ENCODE results near the gene NAV2. TPM values are rescaled to one million over a fixed set of nuclear protein-coding genes. Genes with fewer than 3 reads are reported as not detected.
A peak's percentile ranks its signal among the peaks of the same experiment; 100 is the strongest.

Gene NAV2
- polyA plus RNA-seq, 3 donors: not detected

GRCh38 chr11:20161923-20162744, 449.5 kb downstream of the NAV2 start:
- intact Hi-C loops (cut with micrococcal nuclease): no loop called here
- peaks cover 0 to 37% (median 21%) of the 10 kb centered on the region in 7 donors for H3K9me3 Mint-ChIP-seq
- H3K4me1 Mint-ChIP-seq: peaks cover 7% of the 10 kb centered on the region
- DNase-seq: no peak
- peak overlapping the region in 1 of 2 donors; percentile 77 for H3K4me3 Mint-ChIP-seq
- H3K36me3 Mint-ChIP-seq: peaks cover 0 to 3% of the 10 kb centered on the region in 2 donors
- Histone ChIP-seq H3K4me2 (replicated peaks; ENCODE audit: extremely low read depth, low read length, poor library complexity, severe bottlenecking) (no peak overlapping the region), H3K9ac (ENCODE audit: insufficient read depth, low read length, poor library complexity, severe bottlenecking) (no peak overlapping the region), H3K27ac (ENCODE audit: low read depth in 1 of 2, low read length in 2 of 2) (no peak overlapping the region), H3K27me3 (ENCODE audit: control insufficient read depth in 2 of 2, insufficient read depth in 2 of 2, low read length in 2 of 2) (peaks cover 83 to 98% of the 10 kb centered on the region in 2 donors), H3K4me3 (replicated peaks in 1 of 3; ENCODE audit: low read depth in 2 of 3, low read length in 3 of 3) (no peak overlapping the region), H4K20me1 (ENCODE audit: insufficient read depth, low read length) (no peaks in the 10 kb centered on the region), H3K9me3 (replicated peaks in 1 of 2; ENCODE audit: control insufficient read depth in 1 of 2, insufficient read depth in 1 of 2, low read length in 2 of 2) (peaks cover 2 to 64% of the 10 kb centered on the region in 2 donors), H2AFZ (ENCODE audit: insufficient read depth, low read depth, low read length, poor library complexity, severe bottlenecking) (no peak overlapping the region), H3K79me2 (ENCODE audit: insufficient read depth, low read length) (no peaks in the 10 kb centered on the region), H3K4me1 (ENCODE audit: control insufficient read depth in 1 of 2, insufficient read depth in 2 of 2, low read length in 2 of 2) (no peaks in the 10 kb centered on the region), H3K36me3 (replicated peaks in 1 of 2; ENCODE audit: control insufficient read depth in 1 of 2, insufficient read depth in 2 of 2, low read length in 2 of 2) (no peaks in the 10 kb centered on the region)
- peaks cover 89 to 99% (median 97%) of the 10 kb centered on the region in 3 donors for H3K27me3 Mint-ChIP-seq (ENCODE audit: low read depth in 3 of 3)
- no peak for TF ChIP-seq CTCF (IDR thresholded peaks at IDR 0.05)
- H3K27ac Mint-ChIP-seq: no peak overlapping the region
- WGBS (ENCODE audit: insufficient coverage): 6% methylated on average over 15 of the region's 24 CpGs

DNA sequence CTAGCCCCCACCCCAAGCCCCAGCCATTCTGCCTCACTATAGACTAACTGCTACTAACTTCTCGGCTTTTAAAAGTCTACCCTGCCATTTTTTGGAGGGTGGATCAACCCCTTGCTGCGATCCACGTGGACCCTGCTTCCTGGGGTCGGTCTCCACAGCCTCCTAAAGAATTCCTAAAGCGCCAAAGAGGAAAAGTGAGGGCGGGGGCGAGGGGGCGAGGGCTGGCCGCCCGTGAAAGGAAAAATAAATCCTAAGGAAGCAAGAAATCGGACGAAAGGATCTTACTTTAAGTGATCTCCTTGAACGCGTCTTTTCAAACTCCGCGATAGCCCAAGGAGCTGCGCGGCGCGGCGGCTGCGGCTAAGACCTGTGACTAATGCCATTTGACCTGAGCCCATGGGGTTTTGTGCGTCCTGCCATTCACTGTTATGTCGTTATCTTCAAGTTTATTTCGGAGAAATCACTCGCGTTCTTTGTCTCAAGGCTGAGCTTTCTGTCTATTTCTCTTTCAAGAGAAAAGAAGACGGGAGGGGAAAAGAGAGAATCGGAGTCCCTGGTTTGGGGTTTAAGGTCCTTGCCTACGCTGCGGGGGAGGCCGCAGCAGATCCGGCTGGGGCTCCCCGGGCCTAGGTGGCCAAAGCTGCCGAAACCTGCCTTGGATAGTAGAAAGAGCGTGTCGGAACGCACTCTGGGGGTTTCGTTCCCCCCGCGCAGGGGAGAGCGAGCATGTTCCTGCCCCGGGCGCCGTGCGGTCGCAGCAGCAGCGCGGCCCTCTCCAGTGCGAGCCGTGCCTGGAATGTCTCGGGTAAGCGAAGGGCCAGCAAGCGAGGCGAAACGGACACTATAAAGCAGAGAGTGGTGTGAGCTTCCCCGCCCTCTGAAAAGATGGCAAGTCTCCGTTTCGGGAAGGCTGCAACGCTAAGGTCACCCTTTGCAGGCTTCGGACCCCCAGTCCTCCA, 450.5 kb downstream of the NAV2 start:
- Mint-ChIP-seq H3K27me3 (ENCODE audit: low read depth in 3 of 3) (peaks cover 83 to 99% (median 89%) of the 10 kb centered on the region in 3 donors), H3K36me3 (peaks cover 0 to 3% of the 10 kb centered on the region in 2 donors), H3K27ac (no peak overlapping the region), H3K4me1 (peaks cover 5% of the 10 kb centered on the region), H3K4me3 (peak overlapping the region in 1 of 2 donors; percentile 72), H3K9me3 (peaks cover 0 to 36% (median 24%) of the 10 kb centered on the region in 7 donors)
- 2% methylated on average over 53 of the region's 61 CpGs for WGBS (ENCODE audit: insufficient coverage)
- no peaks in the 10 kb centered on the region for H3K36me3 ChIP-seq (replicated peaks in 1 of 2; ENCODE audit: control insufficient read depth in 1 of 2, insufficient read depth in 2 of 2, low read length in 2 of 2)
- TF ChIP-seq CTCF (IDR thresholded peaks at IDR 0.05): no peak
- H3K79me2 ChIP-seq (ENCODE audit: insufficient read depth, low read length): no peaks in the 10 kb centered on the region
- H3K4me2 ChIP-seq (replicated peaks; ENCODE audit: extremely low read depth, low read length, poor library complexity, severe bottlenecking): no peak overlapping the region
- no peak overlapping the region for H3K9ac ChIP-seq (ENCODE audit: insufficient read depth, low read length, poor library complexity, severe bottlenecking)
- no peak for DNase-seq
- no peak overlapping the region for H3K4me3 ChIP-seq (replicated peaks in 1 of 3; ENCODE audit: low read depth in 2 of 3, low read length in 3 of 3)
- H3K27ac ChIP-seq (ENCODE audit: low read depth in 1 of 2, low read length in 2 of 2): no peak overlapping the region
- H4K20me1 ChIP-seq (ENCODE audit: insufficient read depth, low read length): no peaks in the 10 kb centered on the region
- intact Hi-C loops (cut with micrococcal nuclease): no loop called here
- no peak overlapping the region for H2AFZ ChIP-seq (ENCODE audit: insufficient read depth, low read depth, low read length, poor library complexity, severe bottlenecking)
- H3K4me1 ChIP-seq (ENCODE audit: control insufficient read depth in 1 of 2, insufficient read depth in 2 of 2, low read length in 2 of 2): no peaks in the 10 kb centered on the region
- peaks cover 2 to 56% of the 10 kb centered on the region in 2 donors for H3K9me3 ChIP-seq (replicated peaks in 1 of 2; ENCODE audit: control insufficient read depth in 1 of 2, insufficient read depth in 1 of 2, low read length in 2 of 2)
- peaks cover 80 to 94% of the 10 kb centered on the region in 2 donors for H3K27me3 ChIP-seq (ENCODE audit: control insufficient read depth in 2 of 2, insufficient read depth in 2 of 2, low read length in 2 of 2)

All from CD14-positive monocyte (primary cell).